Liver (tissue), 9 donors: ENCODE measurements around the gene SPTLC1. TPM values are rescaled to one million over a fixed set of nuclear protein-coding genes. Genes with fewer than 3 reads are reported as not detected.

Source experiments
- DNase-seq: peaks from one replicate; pipeline ENCODE4 v3.0.0-alpha.2; 2017; ENCODE audit warnings: low spot score
- H3K27ac ChIP-seq, 2 donors: one replicate each; pipeline ENCODE4 v1.7.0; 2013; ENCODE audit warnings: inconsistent platforms in 2 of 2, low read length in 2 of 2, control low read depth in 1 of 2, low read depth in 1 of 2, mild to moderate bottlenecking in 1 of 2
- H3K27me3 ChIP-seq, 4 donors: one replicate each; pipeline versions ENCODE4 v1.6.1 to v1.7.0; 2013; ENCODE audit warnings: low read length in 3 of 4, inconsistent platforms in 1 of 4, mild to moderate bottlenecking in 1 of 4, moderate library complexity in 1 of 4; ENCODE audit not compliant: control insufficient read depth in 4 of 4, insufficient read depth in 4 of 4
- H3K36me3 ChIP-seq, 4 donors: one replicate each; pipeline versions ENCODE4 v1.6.1 to v1.7.0; 2013; ENCODE audit warnings: low read length in 3 of 4, mild to moderate bottlenecking in 3 of 4, low read depth in 1 of 4, moderate library complexity in 1 of 4; ENCODE audit not compliant: control insufficient read depth in 4 of 4, insufficient read depth in 3 of 4
- H3K4me1 ChIP-seq, 4 donors: one replicate each; pipeline versions ENCODE4 v1.6.1 to v1.7.0; 2013; ENCODE audit warnings: low read length in 3 of 4, mild to moderate bottlenecking in 3 of 4, moderate library complexity in 1 of 4; ENCODE audit not compliant: control insufficient read depth in 4 of 4, insufficient read depth in 4 of 4
- H3K4me3 ChIP-seq, 3 donors: one replicate each; pipeline versions ENCODE4 v1.6.1 to v1.7.0; 2013; ENCODE audit warnings: low read length in 3 of 3, control low read depth in 1 of 3, low read depth in 1 of 3, mild to moderate bottlenecking in 1 of 3
- H3K9ac ChIP-seq, 2 donors: one replicate each; pipeline ENCODE4 v1.7.0; 2013; ENCODE audit warnings: low read length in 2 of 2, mild to moderate bottlenecking in 2 of 2, moderate library complexity in 2 of 2, control low read depth in 1 of 2, low read depth in 1 of 2
- H3K9me3 ChIP-seq, 4 donors: one replicate each; pipeline versions ENCODE4 v1.6.1 to v1.7.0; 2013; ENCODE audit warnings: low read length in 3 of 4; ENCODE audit not compliant: control insufficient read depth in 4 of 4
- EGR1 ChIP-seq, 2 donors: IDR thresholded peaks; 2 replicates each; pipeline ENCODE4 v1.6.1; 2016 to 2018; ENCODE audit warnings: antibody characterized with exemption in 2 of 2, low read depth in 2 of 2
- FOXA1 ChIP-seq: IDR thresholded peaks from 2 replicates; pipeline ENCODE4 v1.6.1; 2016; ENCODE audit warnings: antibody characterized with exemption
- FOXA2 ChIP-seq: IDR thresholded peaks from 2 replicates; pipeline ENCODE4 v1.6.1; 2016; ENCODE audit warnings: antibody characterized with exemption
- GABPA ChIP-seq, 2 donors: IDR thresholded peaks in 1 of 2; conservative IDR thresholded peaks in 1 of 2; 2 replicates each; pipeline ENCODE4 v1.6.1; 2016; ENCODE audit warnings: antibody characterized with exemption in 2 of 2, mild to moderate bottlenecking in 1 of 2, moderate library complexity in 1 of 2
- HNF4A ChIP-seq, 2 donors: conservative IDR thresholded peaks; 2 replicates each; pipeline ENCODE4 v1.6.1; 2016; ENCODE audit warnings: antibody characterized with exemption in 2 of 2, mild to moderate bottlenecking in 2 of 2
- HNF4G ChIP-seq: IDR thresholded peaks from 2 replicates; pipeline ENCODE4 v1.6.1; 2016; ENCODE audit warnings: antibody characterized with exemption
- JUND ChIP-seq, 2 donors: IDR thresholded peaks; 2 replicates each; pipeline ENCODE4 v1.6.1; 2016; ENCODE audit warnings: antibody characterized with exemption in 2 of 2
- NR2F2 ChIP-seq: IDR thresholded peaks from 2 replicates; pipeline ENCODE4 v1.6.1; 2016; ENCODE audit warnings: antibody characterized with exemption
- RAD21 ChIP-seq, 2 donors: IDR thresholded peaks; 2 replicates each; pipeline ENCODE4 v1.6.1; 2016; ENCODE audit warnings: antibody characterized with exemption in 2 of 2, mild to moderate bottlenecking in 2 of 2
- RXRA ChIP-seq, 2 donors: IDR thresholded peaks; 2 replicates each; pipeline ENCODE4 v1.6.1; 2017 to 2018; ENCODE audit warnings: antibody characterized with exemption in 2 of 2, mild to moderate bottlenecking in 1 of 2
- SP1 ChIP-seq: IDR thresholded peaks from 2 replicates; pipeline ENCODE4 v1.6.1; 2018; ENCODE audit warnings: antibody characterized with exemption, mild to moderate bottlenecking
- TAF1 ChIP-seq: conservative IDR thresholded peaks from 2 replicates; pipeline ENCODE4 v1.6.1; 2016; ENCODE audit warnings: antibody characterized with exemption, mild to moderate bottlenecking
- YY1 ChIP-seq: IDR thresholded peaks from 2 replicates; pipeline ENCODE4 v1.6.1; 2016; ENCODE audit warnings: antibody characterized with exemption, mild to moderate bottlenecking
- WGBS: extraction: QIAGEN DNeasy Blood & Tissue Kit; methylation state at CpG from one replicate; pipeline ENCODE4 v1.1.7; 2013; 5-methylcytosine and 5-hydroxymethylcytosine counted together
- polyA plus RNA-seq, 2 donors: library from polyadenylated mRNA; stranded (reverse) in 1 of 2; unstranded in 1 of 2; fragments of 200-250 nt in 1 of 2; fragments of >200 nt in 1 of 2; fragmentation: Nextera tagmentation in 1 of 2; extraction: Ambion mirVana in 1 of 2; gene quantifications; one replicate each; pipeline versions ENCODE4 v1.2.1 to v1.2.3, GENCODE V29; 2013 to 2015
- total RNA-seq, 2 donors: library from RNA; depleted of rRNA; stranded (reverse); fragments of >200 nt; gene quantifications; one replicate each; pipeline ENCODE4 v1.2.3, GENCODE V29; 2014
- TF ChIP-seq, protein P1 (sequence below): IDR thresholded peaks from 2 replicates; pipeline ENCODE4 v1.6.1; 2016; ENCODE audit warnings: antibody characterized with exemption
- TF ChIP-seq, protein P2 (sequence below): IDR thresholded peaks from 2 replicates; pipeline ENCODE4 v1.6.1; 2016; ENCODE audit warnings: antibody characterized with exemption, mild to moderate bottlenecking
- TF ChIP-seq, protein P3 (sequence below): IDR thresholded peaks from 2 replicates; pipeline ENCODE4 v1.6.1; 2016; ENCODE audit warnings: antibody characterized with exemption
- TF ChIP-seq, protein P4 (sequence below): IDR thresholded peaks from 2 replicates; pipeline ENCODE4 v1.6.1; 2016; ENCODE audit warnings: antibody characterized with exemption
- TF ChIP-seq, protein P5 (sequence below): fragments of 150-350 bp; IDR thresholded peaks from 2 replicates; pipeline ENCODE4 v1.5.1; 2017; ENCODE audit warnings: improper control_type of control experiment, low read depth, low read length; ENCODE audit not compliant: missing input control
- donor health status: healthy.
- donor health status: healthy.
- donor health status: healthy.
- donor health status: healthy.
- donor health status: healthy.

Gene SPTLC1
- total and polyA plus RNA-seq, 4 donors: 9.9 to 38.0 (median 19.8) TPM

DNA sequence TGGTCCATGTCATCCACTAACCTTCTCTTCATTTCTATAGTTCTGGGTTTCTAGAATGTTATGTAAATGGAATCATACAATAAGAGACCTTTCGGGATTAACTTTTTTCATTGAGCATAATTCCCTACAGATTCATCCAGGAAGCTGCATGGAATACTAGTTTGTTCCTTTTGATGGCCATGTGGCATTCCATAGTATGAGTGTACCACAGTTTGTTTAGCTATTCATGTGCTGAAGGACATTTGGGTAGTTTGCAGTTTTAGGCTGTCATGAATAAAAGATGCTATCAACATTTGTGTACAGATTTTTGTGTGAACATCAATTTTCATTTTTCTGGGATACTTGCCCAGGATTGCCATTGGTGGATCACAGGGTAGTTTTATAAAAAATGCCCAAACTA, 6.8 kb upstream of the SPTLC1 start:
- 81% methylated on average over 1 of the region's 1 CpG for WGBS

DNA sequence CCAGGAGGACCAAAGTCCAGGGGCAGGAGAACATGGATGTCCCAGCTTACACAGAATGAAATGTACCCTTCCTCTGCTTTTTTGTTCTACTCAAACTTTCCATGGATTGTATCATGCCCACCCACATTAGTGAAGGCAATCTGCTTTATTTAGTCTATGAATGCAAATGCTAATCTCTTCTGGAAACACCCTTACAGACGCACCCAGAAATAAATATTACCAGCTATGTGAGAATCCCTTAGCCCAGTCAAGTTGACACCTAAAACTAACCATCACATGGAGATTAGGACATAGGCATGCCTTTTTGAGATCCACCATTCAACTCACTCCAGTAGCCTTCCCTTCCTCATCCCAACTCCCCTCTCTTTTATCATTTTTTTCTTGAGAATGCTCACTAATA, 6.1 kb upstream of the SPTLC1 start:
- Histone ChIP-seq H3K27ac (no peak overlapping the region), H3K9me3 (no peaks in the 10 kb centered on the region), H3K27me3 (no peaks in the 10 kb centered on the region), H3K4me1 (no peaks in the 10 kb centered on the region), H3K36me3 (no peaks in the 10 kb centered on the region), H3K4me3 (no peak overlapping the region), H3K9ac (no peak overlapping the region)
- TF ChIP-seq HNF4G (no peak), JUND (IDR thresholded peaks at IDR 0.05) (no peak), GABPA (IDR thresholded peaks at IDR 0.05 in 1 of 2, conservative IDR thresholded peaks at IDR 0.05 in 1 of 2) (no peak), HNF4A (conservative IDR thresholded peaks at IDR 0.05) (no peak), EGR1 (IDR thresholded peaks at IDR 0.05; ENCODE audit: low read depth in 2 of 2) (no peak)
- TF ChIP-seq, protein P1, sequence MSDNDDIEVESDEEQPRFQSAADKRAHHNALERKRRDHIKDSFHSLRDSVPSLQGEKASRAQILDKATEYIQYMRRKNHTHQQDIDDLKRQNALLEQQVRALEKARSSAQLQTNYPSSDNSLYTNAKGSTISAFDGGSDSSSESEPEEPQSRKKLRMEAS: no peak
- TF ChIP-seq, protein P2, sequence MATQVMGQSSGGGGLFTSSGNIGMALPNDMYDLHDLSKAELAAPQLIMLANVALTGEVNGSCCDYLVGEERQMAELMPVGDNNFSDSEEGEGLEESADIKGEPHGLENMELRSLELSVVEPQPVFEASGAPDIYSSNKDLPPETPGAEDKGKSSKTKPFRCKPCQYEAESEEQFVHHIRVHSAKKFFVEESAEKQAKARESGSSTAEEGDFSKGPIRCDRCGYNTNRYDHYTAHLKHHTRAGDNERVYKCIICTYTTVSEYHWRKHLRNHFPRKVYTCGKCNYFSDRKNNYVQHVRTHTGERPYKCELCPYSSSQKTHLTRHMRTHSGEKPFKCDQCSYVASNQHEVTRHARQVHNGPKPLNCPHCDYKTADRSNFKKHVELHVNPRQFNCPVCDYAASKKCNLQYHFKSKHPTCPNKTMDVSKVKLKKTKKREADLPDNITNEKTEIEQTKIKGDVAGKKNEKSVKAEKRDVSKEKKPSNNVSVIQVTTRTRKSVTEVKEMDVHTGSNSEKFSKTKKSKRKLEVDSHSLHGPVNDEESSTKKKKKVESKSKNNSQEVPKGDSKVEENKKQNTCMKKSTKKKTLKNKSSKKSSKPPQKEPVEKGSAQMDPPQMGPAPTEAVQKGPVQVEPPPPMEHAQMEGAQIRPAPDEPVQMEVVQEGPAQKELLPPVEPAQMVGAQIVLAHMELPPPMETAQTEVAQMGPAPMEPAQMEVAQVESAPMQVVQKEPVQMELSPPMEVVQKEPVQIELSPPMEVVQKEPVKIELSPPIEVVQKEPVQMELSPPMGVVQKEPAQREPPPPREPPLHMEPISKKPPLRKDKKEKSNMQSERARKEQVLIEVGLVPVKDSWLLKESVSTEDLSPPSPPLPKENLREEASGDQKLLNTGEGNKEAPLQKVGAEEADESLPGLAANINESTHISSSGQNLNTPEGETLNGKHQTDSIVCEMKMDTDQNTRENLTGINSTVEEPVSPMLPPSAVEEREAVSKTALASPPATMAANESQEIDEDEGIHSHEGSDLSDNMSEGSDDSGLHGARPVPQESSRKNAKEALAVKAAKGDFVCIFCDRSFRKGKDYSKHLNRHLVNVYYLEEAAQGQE: no peak
- DNase-seq: no peak
- 83% methylated on average over 1 of the region's 1 CpG for WGBS

More for the DNA sequence above, 6.8 kb upstream of the SPTLC1 start:
- Histone ChIP-seq H3K9me3 (no peaks in the 10 kb centered on the region), H3K27ac (no peak overlapping the region), H3K9ac (no peak overlapping the region), H3K36me3 (no peaks in the 10 kb centered on the region), H3K27me3 (no peaks in the 10 kb centered on the region), H3K4me3 (no peak overlapping the region), H3K4me1 (no peaks in the 10 kb centered on the region)
- DNase-seq: no peak
- TF ChIP-seq RAD21 (IDR thresholded peaks at IDR 0.05) (no peak), FOXA2 (no peak), TAF1 (no peak), NR2F2 (no peak), HNF4G (no peak), YY1 (no peak), EGR1 (IDR thresholded peaks at IDR 0.05; ENCODE audit: low read depth in 2 of 2) (no peak), HNF4A (conservative IDR thresholded peaks at IDR 0.05) (no peak), GABPA (IDR thresholded peaks at IDR 0.05 in 1 of 2, conservative IDR thresholded peaks at IDR 0.05 in 1 of 2) (no peak), RXRA (IDR thresholded peaks at IDR 0.05) (no peak), JUND (IDR thresholded peaks at IDR 0.05) (no peak), FOXA1 (no peak), SP1 (no peak)
- TF ChIP-seq, protein P2: no peak
- TF ChIP-seq, protein P3, sequence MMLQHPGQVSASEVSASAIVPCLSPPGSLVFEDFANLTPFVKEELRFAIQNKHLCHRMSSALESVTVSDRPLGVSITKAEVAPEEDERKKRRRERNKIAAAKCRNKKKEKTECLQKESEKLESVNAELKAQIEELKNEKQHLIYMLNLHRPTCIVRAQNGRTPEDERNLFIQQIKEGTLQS: no peak
- TF ChIP-seq, protein P4, sequence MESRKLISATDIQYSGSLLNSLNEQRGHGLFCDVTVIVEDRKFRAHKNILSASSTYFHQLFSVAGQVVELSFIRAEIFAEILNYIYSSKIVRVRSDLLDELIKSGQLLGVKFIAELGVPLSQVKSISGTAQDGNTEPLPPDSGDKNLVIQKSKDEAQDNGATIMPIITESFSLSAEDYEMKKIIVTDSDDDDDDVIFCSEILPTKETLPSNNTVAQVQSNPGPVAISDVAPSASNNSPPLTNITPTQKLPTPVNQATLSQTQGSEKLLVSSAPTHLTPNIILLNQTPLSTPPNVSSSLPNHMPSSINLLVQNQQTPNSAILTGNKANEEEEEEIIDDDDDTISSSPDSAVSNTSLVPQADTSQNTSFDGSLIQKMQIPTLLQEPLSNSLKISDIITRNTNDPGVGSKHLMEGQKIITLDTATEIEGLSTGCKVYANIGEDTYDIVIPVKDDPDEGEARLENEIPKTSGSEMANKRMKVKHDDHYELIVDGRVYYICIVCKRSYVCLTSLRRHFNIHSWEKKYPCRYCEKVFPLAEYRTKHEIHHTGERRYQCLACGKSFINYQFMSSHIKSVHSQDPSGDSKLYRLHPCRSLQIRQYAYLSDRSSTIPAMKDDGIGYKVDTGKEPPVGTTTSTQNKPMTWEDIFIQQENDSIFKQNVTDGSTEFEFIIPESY: no peak
- TF ChIP-seq, protein P5, sequence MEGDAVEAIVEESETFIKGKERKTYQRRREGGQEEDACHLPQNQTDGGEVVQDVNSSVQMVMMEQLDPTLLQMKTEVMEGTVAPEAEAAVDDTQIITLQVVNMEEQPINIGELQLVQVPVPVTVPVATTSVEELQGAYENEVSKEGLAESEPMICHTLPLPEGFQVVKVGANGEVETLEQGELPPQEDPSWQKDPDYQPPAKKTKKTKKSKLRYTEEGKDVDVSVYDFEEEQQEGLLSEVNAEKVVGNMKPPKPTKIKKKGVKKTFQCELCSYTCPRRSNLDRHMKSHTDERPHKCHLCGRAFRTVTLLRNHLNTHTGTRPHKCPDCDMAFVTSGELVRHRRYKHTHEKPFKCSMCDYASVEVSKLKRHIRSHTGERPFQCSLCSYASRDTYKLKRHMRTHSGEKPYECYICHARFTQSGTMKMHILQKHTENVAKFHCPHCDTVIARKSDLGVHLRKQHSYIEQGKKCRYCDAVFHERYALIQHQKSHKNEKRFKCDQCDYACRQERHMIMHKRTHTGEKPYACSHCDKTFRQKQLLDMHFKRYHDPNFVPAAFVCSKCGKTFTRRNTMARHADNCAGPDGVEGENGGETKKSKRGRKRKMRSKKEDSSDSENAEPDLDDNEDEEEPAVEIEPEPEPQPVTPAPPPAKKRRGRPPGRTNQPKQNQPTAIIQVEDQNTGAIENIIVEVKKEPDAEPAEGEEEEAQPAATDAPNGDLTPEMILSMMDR: no peak
- TF ChIP-seq, protein P1: no peak
